BLaER1 (cell line): ENCODE results near the gene PLCG1.

Experiments used
- H3K27ac ChIP-seq: shearing (Covaris generic); formaldehyde crosslinking; 2 replicates; pipeline ENCODE4 v1.8.1; 2022
- H3K27me3 ChIP-seq: shearing (Covaris generic); formaldehyde crosslinking; 2 replicates; pipeline ENCODE4 v1.8.1; 2022
- H3K36me3 ChIP-seq: shearing (Covaris generic); formaldehyde crosslinking; 2 replicates; pipeline ENCODE4 v1.8.1; 2022
- H3K4me1 ChIP-seq: shearing (Covaris generic); formaldehyde crosslinking; 2 replicates; pipeline ENCODE4 v1.8.1; 2022
- H3K4me2 ChIP-seq: shearing (Covaris generic); formaldehyde crosslinking; 2 replicates; pipeline ENCODE4 v1.8.1; 2022
- H3K4me3 ChIP-seq: shearing (Covaris generic); formaldehyde crosslinking; 2 replicates; pipeline ENCODE4 v1.8.1; 2022
- H3K9ac ChIP-seq: shearing (Covaris generic); formaldehyde crosslinking; 2 replicates; pipeline ENCODE4 v1.8.1; 2022
- H3K9me3 ChIP-seq: shearing (Covaris generic); formaldehyde crosslinking; 2 replicates; pipeline ENCODE4 v1.8.1; 2022
- H4K20me1 ChIP-seq: shearing (Covaris generic); formaldehyde crosslinking; 2 replicates; pipeline ENCODE4 v1.8.1; 2022
- Cebpa-rat ChIP-seq: shearing (Covaris generic); IDR thresholded peaks from 2 replicates; pipeline ENCODE4 v1.8.1; 2022

PLCG1 gene

DNA sequence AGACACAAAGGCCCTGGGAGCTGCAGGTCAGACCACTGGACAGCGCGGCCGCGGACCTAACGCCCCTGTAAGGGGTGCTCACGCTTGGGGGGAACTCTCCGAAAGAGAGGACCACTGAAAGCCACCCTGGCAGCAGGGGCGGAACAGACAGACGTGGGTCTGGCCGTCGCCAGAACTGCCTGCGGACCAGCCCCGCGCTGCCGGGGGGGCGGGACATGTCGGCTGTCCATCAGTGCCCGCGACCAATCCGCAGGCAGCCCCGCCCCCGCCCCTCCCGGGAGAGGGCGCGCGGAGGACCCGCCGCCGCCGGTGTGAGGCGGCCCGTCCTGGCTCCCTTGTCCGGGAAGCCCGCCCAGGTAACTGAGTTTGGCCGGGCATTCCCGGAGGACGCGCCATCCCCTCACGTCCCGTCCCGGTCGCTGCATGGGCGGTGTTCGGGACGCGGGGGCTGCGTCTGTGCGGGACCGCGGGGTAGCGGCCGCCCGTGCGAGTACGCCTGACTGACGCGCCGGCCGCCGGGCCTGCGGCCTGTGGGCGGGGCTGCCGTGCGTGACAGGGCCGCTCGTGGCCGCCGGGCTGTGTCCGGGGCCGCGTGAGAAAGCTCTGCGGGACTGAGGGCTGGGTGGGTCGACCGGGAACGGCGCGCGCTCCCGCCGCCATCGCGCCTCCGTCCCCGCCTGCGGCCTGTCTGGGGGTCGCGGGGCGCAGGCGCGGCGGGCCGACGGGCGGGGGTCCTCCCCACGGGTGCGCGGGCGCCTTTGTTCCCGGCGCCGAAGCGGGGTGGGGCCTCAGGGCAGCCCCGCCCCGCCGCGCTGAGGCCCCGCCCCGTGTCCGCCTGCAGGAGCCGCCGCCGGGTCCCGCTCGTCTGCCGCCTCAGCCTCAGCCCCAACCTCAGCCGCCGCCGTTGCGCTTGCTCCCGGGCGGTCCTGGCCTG is at the start of gene PLCG1:
Gene PLCG1, plus strand, starts transcription at position 864 of the 934 bp plus-strand sequence. CDS start 99 bp downstream, outside the sequence.
- no peak for TF ChIP-seq Cebpa-rat

DNA sequence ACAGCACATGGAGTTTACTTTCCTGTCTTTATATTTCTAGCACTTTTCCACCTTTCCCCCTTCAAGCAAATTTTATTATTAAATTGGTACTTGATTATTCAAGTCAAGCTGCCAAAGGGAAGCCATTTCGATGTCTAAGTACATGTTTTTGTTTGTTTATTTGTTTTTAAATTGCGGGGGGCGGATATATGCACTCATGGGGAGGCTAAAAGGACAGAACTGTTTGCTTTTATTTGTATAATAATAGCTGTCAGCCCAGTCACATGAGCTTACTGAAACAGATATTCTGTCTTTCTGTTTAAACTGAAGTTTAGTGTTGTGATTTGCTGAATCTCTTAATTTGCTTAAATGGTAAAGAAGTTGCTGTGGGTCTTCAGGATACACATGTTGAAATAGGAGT is 49.6 kb upstream of the PLCG1 start:
- Histone ChIP-seq H3K27ac (no peak overlapping the region), H4K20me1 (peaks cover 6% of the 10 kb centered on the region), H3K27me3 (no peaks in the 10 kb centered on the region), H3K4me2 (no peak overlapping the region), H3K36me3 (peaks cover 91% of the 10 kb centered on the region), H3K9me3 (no peaks in the 10 kb centered on the region), H3K9ac (no peak overlapping the region), H3K4me3 (no peak overlapping the region), H3K4me1 (no peaks in the 10 kb centered on the region)
- TF ChIP-seq Cebpa-rat = no peak

More for the DNA sequence above, at the start of gene PLCG1:
- peaks cover 42% of the 10 kb centered on the region for H4K20me1 ChIP-seq
- H3K4me3 ChIP-seq = peak within 1 kb of the TSS; percentile 92
- H3K9me3 ChIP-seq = no peaks in the 10 kb centered on the region
- H3K36me3 ChIP-seq = peaks cover 8% of the 10 kb centered on the region; the same call in 1 of the 2 replicates
- H3K4me1 ChIP-seq = peaks cover 52% of the 10 kb centered on the region
- H3K27me3 ChIP-seq = no peaks in the 10 kb centered on the region
- H3K27ac ChIP-seq = peak within 1 kb of the TSS; percentile 97
- peak within 1 kb of the TSS; percentile 94 for H3K9ac ChIP-seq
- peak within 1 kb of the TSS; percentile 90 for H3K4me2 ChIP-seq

DNA sequence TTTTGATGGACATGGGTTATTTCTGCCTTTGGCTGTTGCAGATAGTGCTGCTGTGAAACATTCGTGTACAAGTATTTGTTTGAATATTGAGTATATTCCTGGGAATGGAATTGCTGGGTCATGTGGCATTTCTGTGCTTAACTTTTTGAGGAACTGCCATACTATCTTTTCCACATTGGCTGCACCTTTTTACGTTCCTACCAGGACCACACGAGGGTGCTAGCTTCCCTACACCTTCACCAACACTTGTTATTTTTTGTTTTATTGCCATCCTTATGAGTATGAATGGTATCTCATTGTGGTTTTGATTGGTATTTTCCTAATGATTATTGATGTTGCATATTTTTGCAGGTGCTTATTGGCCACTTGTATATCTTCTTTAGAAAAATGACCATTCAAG is 47.8 kb upstream of the PLCG1 start:
- Histone ChIP-seq H3K4me2 (no peak overlapping the region), H3K27ac (no peak overlapping the region), H3K9ac (no peak overlapping the region), H3K27me3 (no peaks in the 10 kb centered on the region), H3K36me3 (peaks cover 91% of the 10 kb centered on the region), H3K4me3 (no peak overlapping the region), H4K20me1 (peaks cover 18% of the 10 kb centered on the region), H3K9me3 (no peaks in the 10 kb centered on the region), H3K4me1 (no peaks in the 10 kb centered on the region)
- no peak for TF ChIP-seq Cebpa-rat

DNA sequence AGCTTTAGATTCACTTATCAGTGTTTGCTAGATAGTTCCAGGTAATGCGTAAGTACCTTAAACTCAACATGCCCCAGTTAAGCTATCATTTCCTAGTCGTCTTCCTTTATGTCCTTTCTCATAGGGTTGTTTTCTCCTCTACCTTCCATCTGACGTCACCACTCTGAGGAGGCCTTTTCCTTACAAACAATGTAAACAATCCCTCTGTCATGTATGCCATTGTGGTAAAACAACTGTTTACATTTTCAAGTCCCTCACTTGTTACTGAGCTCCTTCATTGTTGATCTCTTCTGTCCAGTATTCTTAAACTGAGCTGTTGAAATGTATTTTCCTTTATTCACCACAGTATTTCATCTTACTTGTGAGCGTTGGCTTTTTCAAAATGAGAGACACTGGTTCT is 45.4 kb upstream of the PLCG1 start:
- H3K9ac ChIP-seq = no peak overlapping the region
- H3K4me1 ChIP-seq = no peaks in the 10 kb centered on the region
- no peak for TF ChIP-seq Cebpa-rat
- H3K27me3 ChIP-seq = no peaks in the 10 kb centered on the region
- no peak overlapping the region for H3K4me3 ChIP-seq
- H3K27ac ChIP-seq = no peak overlapping the region
- H3K36me3 ChIP-seq = peaks cover 90% of the 10 kb centered on the region
- no peaks in the 10 kb centered on the region for H3K9me3 ChIP-seq
- H4K20me1 ChIP-seq = peaks cover 38% of the 10 kb centered on the region
- no peak overlapping the region for H3K4me2 ChIP-seq

DNA sequence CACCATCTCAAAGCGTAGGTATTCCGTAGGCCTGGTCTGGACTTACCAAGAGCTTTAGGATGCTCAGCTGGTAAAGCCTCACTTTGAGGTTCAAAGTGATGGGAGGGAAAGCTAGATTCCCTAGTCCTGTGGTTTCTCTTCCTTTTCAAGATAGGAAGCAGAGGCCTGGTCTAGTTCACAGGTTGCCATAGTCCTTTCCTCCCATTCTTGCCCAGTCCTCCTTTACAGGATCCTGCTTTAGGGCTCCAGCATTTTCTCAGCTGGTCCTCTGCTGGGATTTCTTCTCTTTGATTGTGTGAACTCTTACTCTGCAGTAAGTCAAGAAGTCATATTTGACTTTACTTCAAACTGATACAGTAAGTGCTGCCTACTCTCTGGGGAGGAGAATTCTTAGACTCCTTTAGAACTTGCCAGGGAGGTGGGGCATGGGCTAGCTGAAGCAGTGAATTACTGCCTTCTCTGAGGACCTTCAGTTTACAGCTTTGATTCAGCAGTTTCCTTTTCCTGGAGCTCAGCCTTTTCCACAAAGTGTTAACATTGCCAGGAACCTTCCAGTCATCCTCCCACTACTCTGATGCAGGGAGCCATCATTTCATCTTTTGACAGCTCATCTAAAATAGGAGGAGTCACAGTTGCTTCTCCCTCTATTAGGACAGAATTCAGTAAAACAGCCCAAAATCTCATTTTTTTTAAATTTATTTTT is 42.8 kb upstream of the PLCG1 start:
- no peaks in the 10 kb centered on the region for H3K27me3 ChIP-seq
- H3K9me3 ChIP-seq = no peaks in the 10 kb centered on the region
- peaks cover 89% of the 10 kb centered on the region for H3K36me3 ChIP-seq
- TF ChIP-seq Cebpa-rat = no peak
- H3K4me2 ChIP-seq = no peak overlapping the region
- peaks cover 38% of the 10 kb centered on the region for H4K20me1 ChIP-seq
- H3K27ac ChIP-seq = no peak overlapping the region
- H3K4me3 ChIP-seq = no peak overlapping the region
- H3K4me1 ChIP-seq = no peaks in the 10 kb centered on the region
- H3K9ac ChIP-seq = no peak overlapping the region

DNA sequence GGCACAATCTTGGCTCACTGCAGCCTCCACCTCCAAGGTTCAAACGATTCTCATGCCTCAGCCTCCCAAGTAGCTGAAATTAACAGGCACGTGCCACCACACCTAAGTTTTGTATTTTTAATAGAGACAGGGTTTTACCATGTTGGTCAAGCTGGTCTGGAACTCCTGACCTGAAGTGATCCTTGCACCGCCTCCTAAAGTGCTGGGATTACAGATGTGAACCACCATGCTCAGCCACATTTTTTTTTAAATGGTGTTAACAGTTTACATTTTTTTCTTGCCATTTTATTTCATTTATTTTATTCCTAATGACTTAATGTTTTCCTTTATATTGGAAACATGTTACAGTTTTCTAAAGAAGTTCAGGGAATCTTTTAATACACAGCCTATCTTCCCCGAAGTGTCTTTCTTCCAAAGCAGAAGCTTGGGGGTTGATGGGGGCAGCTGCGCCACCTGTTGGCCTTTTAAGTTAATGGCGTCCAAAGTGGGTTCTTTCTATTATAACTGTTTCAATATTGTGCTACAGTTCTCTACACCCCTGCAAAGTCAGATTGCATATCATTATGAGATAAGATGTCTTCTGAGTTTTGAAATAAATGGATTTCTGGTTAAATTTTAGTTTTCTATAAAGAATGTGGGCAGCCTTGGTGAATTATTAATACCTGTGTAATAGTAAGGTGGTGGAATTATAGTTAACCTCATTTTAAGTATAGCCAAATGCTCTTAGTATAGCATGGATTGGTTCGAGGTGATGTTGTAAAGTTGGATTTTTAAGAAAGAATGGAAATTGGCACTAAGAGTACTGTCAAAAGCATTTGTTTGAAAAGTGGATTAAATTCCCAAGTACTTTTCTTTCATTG is 42.0 kb upstream of the PLCG1 start:
- Histone ChIP-seq H4K20me1 (peaks cover 38% of the 10 kb centered on the region), H3K4me3 (no peak overlapping the region), H3K4me1 (no peaks in the 10 kb centered on the region), H3K36me3 (peaks cover 88% of the 10 kb centered on the region), H3K4me2 (no peak overlapping the region), H3K9ac (no peak overlapping the region), H3K27ac (no peak overlapping the region), H3K27me3 (no peaks in the 10 kb centered on the region), H3K9me3 (no peaks in the 10 kb centered on the region)
- no peak for TF ChIP-seq Cebpa-rat

DNA sequence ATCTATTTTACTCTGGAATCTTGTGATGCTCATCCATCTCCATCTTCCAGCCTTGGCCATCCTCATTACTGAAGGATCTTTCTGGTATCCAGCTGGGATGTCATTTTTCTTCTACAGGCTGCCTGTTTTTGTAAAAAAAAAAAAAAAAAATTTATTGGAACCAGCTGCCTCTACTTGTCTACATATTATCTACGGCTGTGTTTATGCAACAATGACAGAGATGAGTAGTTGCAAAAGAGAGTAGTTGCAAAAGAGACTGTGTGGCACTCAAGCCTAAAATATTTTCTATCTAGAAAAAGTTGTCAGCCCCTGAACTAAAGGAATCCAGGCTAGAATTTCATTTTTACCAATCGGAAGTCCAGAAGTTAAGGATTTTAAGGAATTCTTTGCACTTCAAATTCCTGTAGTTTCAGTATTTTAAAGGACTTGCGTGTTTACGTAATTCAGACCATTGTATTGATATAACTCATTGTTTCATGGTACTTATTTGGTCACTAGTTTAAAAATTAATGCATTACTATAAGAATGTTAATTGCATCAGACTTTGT is 38.6 kb upstream of the PLCG1 start:
- Histone ChIP-seq H3K9me3 (no peaks in the 10 kb centered on the region), H3K4me3 (no peak overlapping the region), H3K27me3 (no peaks in the 10 kb centered on the region), H3K36me3 (peaks cover 92% of the 10 kb centered on the region), H3K4me1 (no peaks in the 10 kb centered on the region), H4K20me1 (peaks cover 28% of the 10 kb centered on the region), H3K27ac (no peak overlapping the region), H3K9ac (no peak overlapping the region), H3K4me2 (no peak overlapping the region)
- no peak for TF ChIP-seq Cebpa-rat

DNA sequence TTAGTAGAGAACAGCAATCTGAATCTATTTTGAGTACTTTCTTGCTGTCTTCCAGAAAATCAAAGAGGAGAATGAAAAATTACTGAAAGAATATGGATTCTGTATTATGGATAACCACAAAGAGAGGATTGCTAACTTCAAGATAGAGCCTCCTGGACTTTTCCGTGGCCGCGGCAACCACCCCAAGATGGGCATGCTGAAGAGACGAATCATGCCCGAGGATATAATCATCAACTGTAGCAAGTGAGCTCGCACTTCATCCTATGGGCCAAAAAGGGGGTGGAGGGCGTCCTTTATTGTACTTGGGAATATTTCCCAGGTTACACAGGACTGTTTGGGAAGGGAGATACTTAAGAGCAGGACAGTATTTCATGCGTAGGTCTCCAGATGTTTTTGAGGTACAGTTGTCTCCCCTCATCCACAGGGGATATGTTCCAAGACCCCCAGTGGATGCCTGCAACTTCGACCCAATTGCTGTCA is 37.3 kb upstream of the PLCG1 start:
- peaks cover 15% of the 10 kb centered on the region for H4K20me1 ChIP-seq

DNA sequence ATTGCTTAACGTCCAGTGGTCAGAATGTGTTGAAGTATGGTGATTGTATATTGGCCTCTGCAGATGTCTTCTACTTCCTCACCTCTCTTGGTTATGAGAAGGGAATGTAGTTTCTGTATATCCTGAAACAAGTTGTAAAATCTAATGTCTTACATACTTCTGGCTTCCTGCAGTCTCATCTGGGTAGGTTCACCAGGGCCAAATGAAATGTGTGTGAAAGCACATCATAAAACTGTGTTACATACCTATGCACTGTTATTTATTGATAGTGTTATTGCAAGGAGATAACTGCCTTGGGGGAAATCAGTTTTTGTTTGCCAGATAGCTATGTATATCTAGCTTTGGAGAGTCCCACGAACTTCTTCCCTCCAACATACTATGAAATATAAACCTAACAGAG is 35.7 kb upstream of the PLCG1 start:
- no peaks in the 10 kb centered on the region for H3K9me3 ChIP-seq
- no peaks in the 10 kb centered on the region for H3K27me3 ChIP-seq
- TF ChIP-seq Cebpa-rat = no peak
- H3K4me1 ChIP-seq = no peaks in the 10 kb centered on the region
- peaks cover 85% of the 10 kb centered on the region for H3K36me3 ChIP-seq
- H4K20me1 ChIP-seq = 0 out of 2 replicates have a peak, but pooled peaks cover 2% of the 10 kb centered on the region
- H3K27ac ChIP-seq = no peak overlapping the region
- H3K4me3 ChIP-seq = no peak overlapping the region
- no peak overlapping the region for H3K9ac ChIP-seq
- no peak overlapping the region for H3K4me2 ChIP-seq

More for the DNA sequence above, 37.3 kb upstream of the PLCG1 start:
- Histone ChIP-seq H3K4me2 (no peak overlapping the region), H3K36me3 (peaks cover 90% of the 10 kb centered on the region), H3K27me3 (no peaks in the 10 kb centered on the region), H3K4me3 (no peak overlapping the region), H3K4me1 (no peaks in the 10 kb centered on the region), H3K9ac (no peak overlapping the region), H3K9me3 (no peaks in the 10 kb centered on the region), H3K27ac (no peak overlapping the region)
- no peak for TF ChIP-seq Cebpa-rat
